ENCODE results near the gene TDG. TPM values are rescaled to one million over a fixed set of nuclear protein-coding genes. Genes with fewer than 3 reads are reported as not detected.

TDG gene
- total RNA-seq, 2 donors from 2014 or later: 11.6 to 12.1 TPM

DNA sequence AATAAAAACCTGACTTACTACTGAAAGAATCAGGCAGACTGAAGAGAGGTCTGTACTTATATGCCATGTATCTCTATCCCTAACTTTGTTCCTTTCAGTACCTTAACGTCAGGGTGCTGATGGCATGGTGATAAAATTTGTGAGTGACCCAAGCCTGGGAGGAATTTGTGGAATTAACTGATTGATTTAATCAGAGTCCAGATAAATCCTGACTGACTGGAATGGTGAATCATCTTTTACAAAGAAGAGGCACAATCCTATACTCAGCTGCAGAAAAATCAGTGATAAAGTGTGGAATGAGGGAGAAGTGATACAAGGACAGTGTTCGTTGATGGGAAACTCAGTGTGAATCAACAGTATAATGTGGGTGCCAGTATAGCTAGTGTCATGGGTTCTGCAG is 3.7 kb downstream of the TDG start:
- no peaks in the 10 kb centered on the region for H3K27me3 ChIP-seq (replicated peaks; ENCODE audit: insufficient read depth)
- H3K4me1 ChIP-seq (replicated peaks): peaks cover 4% of the 10 kb centered on the region
- intact Hi-C loops (cut with DNase I): loop anchor here (5.0 to 10.0 kb wide), 2 partner anchors 93 to 135 kb away; partner anchors contain the start of gene HCFC2
- WGBS: 52% methylated on average over 2 of the region's 2 CpGs
- H3K36me3 ChIP-seq: no peaks in the 10 kb centered on the region
- TF ChIP-seq POLR2AphosphoS5 (IDR thresholded peaks at IDR 0.05) (no peak), POLR2A (IDR thresholded peaks at IDR 0.05) (no peak), CTCF (IDR thresholded peaks at IDR 0.05) (no peak)
- no peak overlapping the region for H3K4me3 ChIP-seq
- DNase-seq (ENCODE audit: low spot score): no peak
- no peak overlapping the region for H3K27ac ChIP-seq
- H3K9me3 ChIP-seq: no peaks in the 10 kb centered on the region

DNA sequence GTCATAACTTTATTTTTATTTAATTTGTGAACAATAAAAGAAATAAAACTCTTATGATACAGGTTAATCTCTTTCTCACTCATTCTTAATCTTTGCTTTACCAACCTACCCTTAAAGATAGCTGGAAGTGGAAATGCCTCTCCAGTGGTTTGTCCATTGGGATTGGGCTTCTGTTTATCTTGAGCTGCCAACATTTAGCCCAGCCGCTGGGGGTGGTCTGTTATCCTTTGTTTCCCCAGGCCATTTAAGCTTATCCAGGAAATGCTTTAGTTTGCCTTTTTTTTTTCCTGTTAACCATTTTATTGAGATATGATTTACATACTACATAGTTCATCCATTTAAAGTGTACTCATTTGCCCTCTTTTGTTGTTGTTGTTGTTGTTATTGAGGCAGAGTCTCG is 8.2 kb downstream of the TDG start:
- intact Hi-C loops (cut with DNase I): no loop called here
- TF ChIP-seq POLR2AphosphoS5 (IDR thresholded peaks at IDR 0.05): no peak
- no peak for TF ChIP-seq CTCF (IDR thresholded peaks at IDR 0.05)
- TF ChIP-seq POLR2A (IDR thresholded peaks at IDR 0.05): no peak

DNA sequence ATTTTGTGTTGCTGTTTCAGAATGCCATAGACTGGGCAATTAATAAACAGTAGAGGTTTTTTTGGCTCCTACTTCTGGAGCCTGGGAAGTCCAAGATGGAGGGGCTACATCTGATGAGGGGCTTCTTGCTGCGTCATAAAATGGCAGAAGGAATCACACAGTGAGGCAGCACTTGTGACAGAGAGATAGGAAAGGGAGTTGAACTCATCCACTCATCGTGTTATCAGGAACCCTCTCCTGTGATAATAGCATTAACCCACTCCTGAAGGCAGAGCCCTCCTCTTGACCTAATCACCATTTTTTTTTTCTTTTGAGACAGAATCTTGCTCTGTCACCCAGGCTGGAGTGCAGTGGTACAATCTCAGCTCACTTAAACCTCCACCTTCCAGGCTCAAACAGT is 9.7 kb downstream of the TDG start:
- Histone ChIP-seq H3K27ac (no peak overlapping the region), H3K36me3 (no peaks in the 10 kb centered on the region), H3K9me3 (no peaks in the 10 kb centered on the region), H3K4me1 (replicated peaks) (no peaks in the 10 kb centered on the region), H3K4me3 (no peak overlapping the region), H3K27me3 (replicated peaks; ENCODE audit: insufficient read depth) (no peaks in the 10 kb centered on the region)
- DNase-seq (ENCODE audit: low spot score): no peak
- WGBS: 85% methylated on average over 2 of the region's 2 CpGs
- intact Hi-C loops (cut with DNase I): no loop called here
- TF ChIP-seq CTCF (IDR thresholded peaks at IDR 0.05): no peak

More for the DNA sequence above, 8.2 kb downstream of the TDG start:
- no peaks in the 10 kb centered on the region for H3K9me3 ChIP-seq
- H3K4me1 ChIP-seq (replicated peaks): no peaks in the 10 kb centered on the region
- H3K27ac ChIP-seq: no peak overlapping the region
- no peak for DNase-seq (ENCODE audit: low spot score)
- H3K36me3 ChIP-seq: no peaks in the 10 kb centered on the region
- H3K4me3 ChIP-seq: no peak overlapping the region
- H3K27me3 ChIP-seq (replicated peaks; ENCODE audit: insufficient read depth): no peaks in the 10 kb centered on the region
- 71% methylated on average over 2 of the region's 2 CpGs for WGBS

DNA sequence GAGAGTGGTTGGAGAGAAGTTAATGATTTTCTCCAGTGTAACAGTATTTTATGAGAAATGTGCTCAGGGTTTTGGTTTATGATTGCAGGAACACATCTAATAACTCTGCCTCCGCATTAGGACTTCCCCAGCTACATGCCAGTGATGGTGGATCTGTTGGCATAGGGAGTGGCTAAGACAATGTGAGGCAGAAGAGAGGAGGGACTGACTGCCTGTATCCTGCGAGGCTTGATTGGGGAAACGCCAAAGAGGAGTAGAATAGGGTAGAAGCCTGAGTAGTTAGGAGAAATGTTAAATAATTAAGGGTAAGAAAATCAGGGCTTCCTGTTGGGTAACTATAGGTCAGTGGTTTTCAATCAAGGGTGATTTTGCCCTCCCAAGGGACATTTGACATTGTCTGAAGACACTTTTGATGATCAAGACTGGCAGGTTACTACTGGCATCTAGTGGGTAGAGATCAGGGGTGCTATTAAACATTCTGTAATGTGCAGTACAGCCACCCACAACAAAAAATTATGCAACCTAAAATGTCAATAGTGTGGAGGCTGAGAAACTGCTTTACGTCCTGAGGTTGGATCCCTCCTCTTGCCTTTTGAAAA is 12.8 kb downstream of the TDG start:
- Histone ChIP-seq H3K9me3 (no peaks in the 10 kb centered on the region), H3K27me3 (replicated peaks; ENCODE audit: insufficient read depth) (no peaks in the 10 kb centered on the region), H3K4me1 (replicated peaks) (no peaks in the 10 kb centered on the region), H3K27ac (no peak overlapping the region), H3K4me3 (no peak overlapping the region), H3K36me3 (no peaks in the 10 kb centered on the region)
- DNase-seq (ENCODE audit: low spot score): no peak
- no peak for TF ChIP-seq POLR2AphosphoS5 (IDR thresholded peaks at IDR 0.05)
- TF ChIP-seq CTCF (IDR thresholded peaks at IDR 0.05): no peak
- TF ChIP-seq POLR2A (IDR thresholded peaks at IDR 0.05): no peak
- WGBS: 95% methylated on average over 4 of the region's 4 CpGs
- intact Hi-C loops (cut with DNase I): no loop called here

GRCh38 chr12:103986829-103987228 is 21.2 kb downstream of the TDG start:
- 91% methylated on average over 2 of the region's 2 CpGs for WGBS
- Histone ChIP-seq H3K9me3 (no peaks in the 10 kb centered on the region), H3K27ac (no peak overlapping the region), H3K36me3 (no peaks in the 10 kb centered on the region), H3K4me1 (replicated peaks) (no peaks in the 10 kb centered on the region), H3K4me3 (no peak overlapping the region), H3K27me3 (replicated peaks; ENCODE audit: insufficient read depth) (no peaks in the 10 kb centered on the region)
- intact Hi-C loops (cut with DNase I): no loop called here
- DNase-seq (ENCODE audit: low spot score): no peak
- no peak for TF ChIP-seq POLR2A (IDR thresholded peaks at IDR 0.05)
- no peak for TF ChIP-seq POLR2AphosphoS5 (IDR thresholded peaks at IDR 0.05)
- TF ChIP-seq CTCF (IDR thresholded peaks at IDR 0.05): no peak

Measured in prostate gland (tissue), 2 donors.